NCI-H345 treated with DMSO at 0.1 percent for 48 hours (cell line): Measurements from ENCODE around the gene THADA.

ENCODE experiments used
- DNase-seq: peaks from one replicate; lab custom pipeline; 2025; ENCODE audit not compliant: unreplicated experiment; lab: John Stamatoyannopoulos, UW

Gene THADA

DNA sequence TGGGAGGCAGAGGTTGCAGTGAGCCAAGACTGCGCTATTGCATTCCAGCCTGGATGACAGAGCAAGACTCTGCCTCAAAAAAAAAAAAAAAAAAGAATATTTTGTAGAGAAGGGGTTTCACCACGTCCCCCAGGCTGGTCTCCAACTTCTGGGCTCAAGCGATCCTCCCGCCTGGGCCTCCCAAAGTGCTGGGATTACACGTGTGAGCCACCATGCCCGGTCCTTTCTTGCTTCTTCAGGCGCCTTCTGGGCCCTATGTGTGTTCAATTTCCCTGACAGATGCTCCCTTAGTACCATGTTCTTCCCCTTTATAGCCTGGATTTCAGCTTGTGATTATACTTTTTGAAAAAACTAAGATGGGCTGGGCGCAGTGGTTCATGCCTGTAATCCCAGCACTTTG is 379.2 kb downstream of the THADA start:
- no peak for DNase-seq

DNA sequence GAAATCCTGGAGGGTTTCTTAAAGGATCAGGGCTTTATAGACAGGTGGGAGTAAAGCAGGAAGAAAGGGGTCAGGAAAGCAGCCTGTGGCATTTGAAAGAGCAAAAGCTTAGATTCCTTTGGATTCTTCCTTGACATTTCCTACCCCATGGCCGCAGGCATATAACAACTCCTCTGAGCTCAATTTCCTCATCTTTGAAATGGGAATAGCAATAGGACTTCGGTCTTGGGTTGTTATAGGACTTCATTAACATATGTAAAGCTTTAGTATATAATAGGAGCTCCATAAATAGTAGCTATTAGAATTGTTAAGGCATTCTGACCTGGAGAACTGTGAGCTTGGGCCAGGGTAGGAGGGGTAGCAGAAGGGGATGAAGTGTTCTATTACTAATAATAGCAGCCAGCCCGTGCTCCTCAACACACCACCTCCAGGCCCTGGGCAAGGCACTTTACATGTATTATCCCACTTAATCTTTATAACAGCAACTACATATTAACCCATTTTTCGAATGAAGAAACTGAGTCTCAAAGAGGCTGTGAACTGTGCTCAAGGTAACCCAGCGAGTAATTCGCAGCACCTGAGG is 380.1 kb downstream of the THADA start:
- no peak for DNase-seq

DNA sequence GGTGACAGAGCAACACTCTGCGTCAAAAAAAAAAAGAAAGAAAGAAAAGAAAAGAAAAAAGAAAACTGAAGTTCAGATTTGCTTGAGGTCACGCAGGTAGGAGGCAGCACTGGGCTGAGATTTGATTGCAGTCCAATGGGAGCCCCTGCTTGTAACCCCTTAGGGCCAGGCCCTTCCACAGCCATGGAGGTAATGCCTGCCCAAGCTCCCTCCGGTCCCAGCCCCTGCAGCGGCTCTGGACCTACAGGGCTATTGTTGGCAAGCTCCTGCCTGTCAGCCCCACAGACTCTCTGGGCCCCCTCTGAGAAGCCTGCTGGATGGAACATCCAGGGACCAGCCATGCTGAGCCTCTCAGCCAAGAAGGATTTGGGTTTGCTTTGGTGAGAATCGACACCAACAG is 381.6 kb downstream of the THADA start:
- no peak for DNase-seq

- DNase-seq, result no peak
Observed at GRCh38 chr2:43212931-43213330, 382.9 kb downstream of the THADA start.

DNA sequence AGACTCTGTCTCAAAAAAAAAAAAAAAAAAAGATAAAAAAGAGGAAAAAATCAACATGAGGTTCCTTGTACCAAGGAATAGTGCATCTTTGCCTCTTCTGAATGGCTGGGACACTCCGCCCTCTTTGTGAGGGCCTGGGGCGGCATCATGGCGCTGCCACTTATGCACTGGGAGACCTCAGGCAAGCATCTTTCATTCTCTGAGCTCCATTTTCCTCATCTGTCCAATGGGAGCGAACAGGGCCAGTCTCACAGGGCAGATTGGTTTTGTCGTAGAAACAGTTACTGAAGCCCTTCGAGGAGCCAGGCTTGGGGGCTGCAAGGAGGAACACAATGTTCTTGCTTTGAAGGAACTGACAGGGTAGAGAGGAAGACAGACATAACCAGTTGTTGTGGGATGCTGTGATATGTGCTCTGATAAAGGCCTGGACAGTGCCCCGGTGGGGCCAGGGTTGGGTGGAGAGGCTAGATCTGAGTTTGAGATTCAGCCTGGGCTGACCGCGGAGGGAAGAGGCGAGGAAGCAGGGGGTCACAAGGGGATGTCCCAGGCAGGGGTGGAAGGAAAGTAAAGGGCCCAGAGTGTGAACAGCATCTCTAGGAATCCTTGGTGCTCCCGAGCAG is 383.5 kb downstream of the THADA start:
- DNase-seq, result no peak

GRCh38 chr2:43210467-43211303 is 385.2 kb downstream of the THADA start:
- no peak for DNase-seq

DNA sequence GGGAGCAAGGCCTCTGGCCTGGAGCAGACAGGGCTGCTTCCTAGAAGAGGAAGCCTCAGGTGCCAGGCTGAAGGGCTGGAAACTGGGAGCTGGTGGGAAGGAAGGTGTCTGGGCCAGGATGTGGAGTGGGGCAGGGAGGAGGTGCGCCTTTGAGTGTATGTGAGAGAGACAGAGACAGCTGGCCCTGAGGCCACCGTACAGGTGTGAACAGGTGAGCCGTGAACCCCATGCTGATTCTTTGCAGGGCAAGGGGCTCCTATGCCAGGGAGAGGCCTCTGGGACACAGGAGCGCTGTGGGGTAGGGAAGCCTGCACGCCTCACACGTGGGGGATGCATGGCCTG is 385.7 kb downstream of the THADA start:
- DNase-seq, result no peak

GRCh38 chr2:43209204-43209717 is 386.6 kb downstream of the THADA start:
- no peak for DNase-seq

DNA sequence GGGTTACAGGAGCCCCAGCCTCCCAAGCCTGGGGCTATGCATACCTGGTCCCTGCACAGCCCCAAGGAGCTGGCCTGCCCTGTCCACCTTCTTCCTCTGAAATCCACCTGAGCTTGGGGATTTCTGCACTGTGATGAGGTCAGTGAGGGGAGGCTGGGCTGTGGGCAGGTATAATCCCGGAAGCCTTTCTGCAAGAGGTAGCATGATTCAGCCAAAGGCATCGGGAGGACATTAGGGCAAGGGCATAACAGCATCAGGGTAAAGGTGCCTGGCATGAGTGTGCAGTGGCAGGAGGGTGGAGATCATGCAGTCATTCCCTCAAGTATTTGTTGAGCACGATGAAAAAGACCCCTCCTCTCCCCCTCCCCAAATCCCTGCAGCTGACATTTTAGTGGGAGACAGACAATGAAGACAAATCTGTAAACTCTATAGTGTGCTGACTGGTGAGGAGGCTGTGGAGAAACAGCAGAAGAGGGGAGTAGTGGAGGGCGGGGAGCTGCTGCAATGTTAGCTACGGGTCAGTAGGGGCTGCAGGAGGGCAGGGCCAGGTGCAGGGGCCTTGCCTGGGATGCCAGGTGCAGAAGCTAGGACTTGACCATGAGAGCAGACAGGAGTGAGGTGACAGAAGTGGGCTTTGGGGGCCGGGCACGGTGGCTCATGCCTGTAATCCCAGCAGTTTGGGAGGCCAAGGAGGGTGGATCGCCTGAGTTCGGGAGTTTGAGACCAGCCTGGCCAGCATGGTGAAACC is 388.1 kb downstream of the THADA start:
- no peak for DNase-seq

DNA sequence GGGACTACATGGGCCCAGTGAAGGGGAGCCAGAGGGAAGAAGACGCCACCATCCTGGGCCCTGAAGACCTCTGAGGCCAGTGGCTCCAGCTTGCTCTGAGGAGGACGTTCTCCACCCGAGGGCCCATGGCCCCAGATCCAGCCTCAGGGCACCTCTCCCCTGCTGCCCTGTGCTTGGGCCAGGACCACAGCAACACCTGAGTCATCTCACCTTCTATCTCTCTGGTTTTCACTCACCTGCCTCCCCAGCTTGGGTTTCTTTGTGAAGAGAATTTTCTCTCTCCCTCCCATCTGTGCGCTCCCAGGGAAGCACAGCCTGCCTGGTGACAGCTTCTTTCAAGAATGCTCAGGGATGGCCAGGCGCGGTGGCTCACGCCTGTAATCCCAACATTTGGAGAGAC is 389.2 kb downstream of the THADA start:
- no peak for DNase-seq

DNA sequence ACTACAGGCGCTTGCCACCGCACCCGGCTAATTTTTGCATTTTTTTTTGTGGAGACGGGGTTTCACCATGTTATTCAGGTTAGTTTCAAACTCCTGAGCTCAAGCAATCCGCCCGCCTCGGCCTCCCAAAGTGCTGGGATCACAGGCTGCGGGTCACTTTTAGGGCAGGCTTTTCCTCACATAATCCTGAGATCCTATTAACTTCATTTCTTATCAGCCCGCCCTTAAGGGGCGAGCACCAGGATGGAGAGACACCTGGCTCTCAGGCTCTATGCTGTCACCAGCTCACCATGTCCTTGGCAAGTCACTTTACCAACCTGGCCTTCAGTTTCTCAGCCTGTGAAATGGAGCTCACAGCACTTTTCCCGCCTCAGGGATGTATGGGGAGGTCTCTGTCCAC is 392.5 kb downstream of the THADA start:
- no peak for DNase-seq

DNA sequence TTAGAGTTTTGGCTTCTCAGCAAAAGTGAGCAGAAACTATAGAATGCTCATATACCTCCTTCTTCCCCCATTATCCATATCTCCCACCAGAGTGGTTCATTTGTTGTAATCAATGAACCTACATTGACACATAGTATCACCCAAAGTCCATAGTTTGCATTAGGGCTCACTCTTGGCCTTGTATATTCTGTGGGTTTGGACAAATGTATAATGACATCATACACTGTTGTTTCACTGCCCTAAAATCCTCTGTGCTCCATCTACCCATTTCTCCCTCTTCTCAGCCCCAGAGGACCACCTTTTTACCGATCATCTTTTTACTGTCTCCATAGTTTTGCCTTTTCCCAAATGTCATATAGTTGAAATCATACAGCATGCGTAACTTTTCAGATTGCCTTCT is 393.5 kb downstream of the THADA start:
- DNase-seq, result no peak

- DNase-seq, result no peak
Observed at GRCh38 chr2:43201497-43201896, 394.3 kb downstream of the THADA start.

DNA sequence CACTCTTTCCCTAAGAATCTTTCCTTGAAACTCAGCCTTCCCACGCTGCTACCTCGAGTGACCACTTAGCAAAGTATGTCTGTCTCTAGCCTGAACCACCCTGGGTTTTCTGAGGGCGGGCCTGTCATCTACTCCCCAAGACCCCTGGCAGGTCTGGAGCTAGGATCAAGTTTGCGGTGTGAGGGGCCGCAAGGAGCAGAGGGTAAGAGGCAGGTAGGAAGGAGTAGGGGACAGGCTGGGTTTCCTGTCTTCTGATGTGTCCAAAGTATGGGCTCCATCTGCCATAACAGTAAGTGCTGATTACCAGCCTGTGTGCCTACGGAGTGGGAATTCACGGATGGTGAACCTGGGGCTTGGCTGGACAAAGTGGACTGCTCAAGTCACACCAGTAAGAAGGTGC is 394.8 kb downstream of the THADA start:
- no peak for DNase-seq

- no peak for DNase-seq
Observed at GRCh38 chr2:43199492-43200488, 396.0 kb downstream of the THADA start.

GRCh38 chr2:43198263-43198662 is 397.6 kb downstream of the THADA start:
- DNase-seq, result no peak

DNA sequence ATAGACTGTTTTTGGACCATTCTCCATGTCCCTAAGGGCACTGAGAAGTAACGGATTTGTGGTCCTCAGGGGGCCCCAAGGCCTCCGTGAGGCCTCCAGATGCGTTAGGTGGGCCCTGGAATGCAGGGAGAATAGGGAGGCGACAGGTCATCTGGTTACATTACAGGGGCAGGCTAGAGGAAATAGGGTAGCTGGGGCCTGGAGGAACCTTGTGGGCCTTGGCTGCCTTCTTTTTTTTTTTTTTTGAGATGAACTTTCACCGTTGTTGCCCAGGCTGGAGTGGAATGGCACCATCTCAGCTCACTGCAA is 398.3 kb downstream of the THADA start:
- no peak for DNase-seq

- no peak for DNase-seq
Observed at GRCh38 chr2:43196768-43197587, 398.9 kb downstream of the THADA start.

GRCh38 chr2:43194121-43194869 is 401.5 kb downstream of the THADA start:
- no peak for DNase-seq
